IMR-90 (cell line): ENCODE measurements around the gene TM4SF1.

Experiments used
- CTCF ChIP-seq: conservative IDR thresholded peaks from 2 replicates; pipeline ENCODE4 v1.5.1; 2012; ENCODE audit warnings: mild to moderate bottlenecking, low read depth, low read length, improper control_type of control experiment
- ELK1 ChIP-seq: fragments of 150-350 bp; IDR thresholded peaks from 2 replicates; pipeline ENCODE4 v1.6.1; 2016; ENCODE audit warnings: low read depth, mild to moderate bottlenecking, low read length, moderate library complexity, borderline replicate concordance
- MAFK ChIP-seq: IDR thresholded peaks from 2 replicates; pipeline ENCODE4 v1.6.1; 2012; ENCODE audit warnings: low read depth, low read length, improper control_type of control experiment
- POLR2A ChIP-seq: IDR thresholded peaks from 2 replicates; pipeline ENCODE4 v1.6.1; 2012; ENCODE audit warnings: mild to moderate bottlenecking, low read depth, low read length
- RFX5 ChIP-seq: IDR thresholded peaks from 2 replicates; pipeline ENCODE4 v1.8.0; 2012; ENCODE audit warnings: low read depth, mild to moderate bottlenecking, low read length, moderate library complexity

- TF ChIP-seq CTCF, result no peak
- TF ChIP-seq POLR2A, result no peak
- no peak for TF ChIP-seq RFX5
- no peak for TF ChIP-seq MAFK
- TF ChIP-seq ELK1, result no peak
Observed at GRCh38 chr3:149411583-149411982, 34.1 kb upstream of the TM4SF1 start.
